ENCODE measurements around the gene ABLIM2. TPM values are rescaled to one million over a fixed set of nuclear protein-coding genes. Genes with fewer than 3 reads are reported as not detected.

The ABLIM2 gene
- total RNA-seq, 4 donors from 2014 or later: 177 to 281 (median 244) TPM

DNA sequence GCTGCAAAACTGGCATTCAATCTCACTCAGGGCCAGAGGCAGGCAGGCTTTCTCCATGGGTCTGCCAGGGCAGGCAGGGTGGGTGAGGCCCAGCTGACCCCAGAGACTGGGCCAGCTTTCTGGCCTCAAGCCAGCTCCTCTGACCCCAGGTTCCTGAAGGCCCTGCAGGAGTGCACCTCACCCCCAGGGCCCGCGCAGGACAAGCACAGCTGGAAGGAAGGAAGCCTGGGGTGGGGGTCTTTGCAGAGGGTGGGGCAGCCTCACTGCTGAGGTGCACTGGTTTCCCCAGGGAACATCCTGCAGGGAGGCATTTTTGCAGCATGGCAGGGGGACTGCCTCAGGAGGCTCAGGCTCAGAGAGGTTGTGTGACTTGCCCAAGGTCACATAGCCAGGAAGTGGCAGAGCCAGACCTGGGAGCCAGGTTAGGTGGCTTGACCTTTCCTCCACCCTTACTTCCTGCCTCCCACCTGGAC lies 187.4 kb downstream of the ABLIM2 start:
- Histone ChIP-seq H3K36me3 (peaks cover 0 to 36% of the 10 kb centered on the region in 2 donors), H3K4me1 (peaks cover 0 to 21% of the 10 kb centered on the region in 2 donors), H3K27me3 (no peaks in the 10 kb centered on the region), H3K9me3 (no peaks in the 10 kb centered on the region), H3K4me3 (no peak overlapping the region), H3K27ac (no peak overlapping the region)
- in situ Hi-C loops (cut with MboI; ENCODE audit: low sequenced_read_pairs in 4 of 4): no loop called here
- intact Hi-C loops (cut with DNase I; ENCODE audit: low total_unique reads): no loop called here
- ATAC-seq (no peak), DNase-seq (no peak)
- TF ChIP-seq POLR2A (IDR thresholded peaks at IDR 0.05) (no peak), CTCF (IDR thresholded peaks at IDR 0.05 in 4 of 5, conservative IDR thresholded peaks at IDR 0.05 in 1 of 5) (no peak)

- Histone ChIP-seq H3K4me1 (peaks cover 0 to 25% of the 10 kb centered on the region in 2 donors), H3K36me3 (peaks cover 0 to 42% of the 10 kb centered on the region in 2 donors), H3K27ac (peak overlapping the region; percentile 9 to 39 (median 31)), H3K4me3 (no peak overlapping the region), H3K27me3 (no peaks in the 10 kb centered on the region), H3K9me3 (no peaks in the 10 kb centered on the region)
- DNase-seq (no peak), ATAC-seq (no peak)
- intact Hi-C loops (cut with DNase I; ENCODE audit: low total_unique reads) (no loop called here), in situ Hi-C loops (cut with MboI; ENCODE audit: low sequenced_read_pairs in 4 of 4) (no loop called here)
- no peak for TF ChIP-seq POLR2A (IDR thresholded peaks at IDR 0.05)
- no peak for TF ChIP-seq CTCF (IDR thresholded peaks at IDR 0.05 in 4 of 5, conservative IDR thresholded peaks at IDR 0.05 in 1 of 5)
These were observed 188.2 kb downstream of the ABLIM2 start for GRCh38 chr4:7970361-7970946.

- in situ Hi-C loops (cut with MboI; ENCODE audit: low sequenced_read_pairs in 4 of 4) (no loop called here), intact Hi-C loops (cut with DNase I; ENCODE audit: low total_unique reads) (no loop called here)
- Histone ChIP-seq H3K4me1 (peaks cover 0 to 25% of the 10 kb centered on the region in 2 donors), H3K9me3 (no peaks in the 10 kb centered on the region), H3K27me3 (no peaks in the 10 kb centered on the region), H3K36me3 (peaks cover 0 to 42% of the 10 kb centered on the region in 2 donors), H3K27ac (peak overlapping the region; percentile 27 to 50 (median 42)), H3K4me3 (no peak overlapping the region)
- DNase-seq: no peak
- no peak for ATAC-seq
- TF ChIP-seq CTCF (IDR thresholded peaks at IDR 0.05 in 4 of 5, conservative IDR thresholded peaks at IDR 0.05 in 1 of 5) (no peak), POLR2A (IDR thresholded peaks at IDR 0.05) (no peak)
These were observed 190.2 kb downstream of the ABLIM2 start for GRCh38 chr4:7968262-7968896.

DNA sequence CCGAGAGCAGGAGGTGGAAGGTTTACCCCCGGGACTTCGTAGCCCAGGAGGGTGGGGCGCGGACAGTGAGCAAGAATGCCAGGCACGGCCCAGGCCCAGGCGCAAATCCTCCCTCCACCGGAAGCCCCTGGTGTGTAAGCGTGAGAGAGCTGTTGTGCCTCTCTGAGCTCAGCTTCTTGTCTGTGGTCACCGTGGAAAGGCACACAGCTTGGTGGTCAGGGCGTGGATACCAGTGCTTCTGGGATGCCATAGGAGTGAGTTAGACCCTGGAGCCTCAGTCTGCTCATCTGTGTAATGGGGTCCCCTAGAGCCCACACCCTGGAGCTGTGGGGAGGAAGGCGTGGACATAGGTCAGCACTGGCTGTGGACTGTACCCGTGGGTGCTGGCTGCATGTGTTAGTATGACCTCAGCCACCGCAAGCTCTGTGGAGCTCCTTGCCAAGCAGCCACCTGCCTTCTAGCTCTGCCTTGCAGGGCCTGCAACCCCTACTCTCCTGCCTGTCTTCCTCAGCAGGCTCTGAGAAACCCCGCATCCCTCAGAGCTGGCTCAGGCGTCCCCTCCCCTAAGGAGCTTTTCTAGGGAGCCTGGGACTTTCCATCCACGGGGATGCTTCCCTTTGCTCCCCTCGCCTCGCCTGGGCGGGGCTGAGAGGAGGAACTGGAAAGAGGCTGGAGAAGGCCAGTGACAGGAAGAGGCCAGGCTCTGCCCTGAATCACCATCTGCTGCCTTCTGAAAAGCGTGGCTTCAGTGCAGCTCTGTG lies 190.9 kb downstream of the ABLIM2 start:
- DNase-seq: no peak
- ATAC-seq: peak; percentile 5 to 13
- in situ Hi-C loops (cut with MboI; ENCODE audit: low sequenced_read_pairs in 4 of 4) (no loop called here), intact Hi-C loops (cut with DNase I; ENCODE audit: low total_unique reads) (no loop called here)
- peaks cover 0 to 25% of the 10 kb centered on the region in 2 donors for H3K4me1 ChIP-seq
- no peak overlapping the region for H3K4me3 ChIP-seq
- H3K9me3 ChIP-seq: no peaks in the 10 kb centered on the region
- H3K27me3 ChIP-seq: no peaks in the 10 kb centered on the region
- H3K36me3 ChIP-seq: peaks cover 0 to 42% of the 10 kb centered on the region in 2 donors
- H3K27ac ChIP-seq: peak overlapping the region; percentile 27 to 50 (median 42)
- TF ChIP-seq POLR2A (IDR thresholded peaks at IDR 0.05) (no peak), CTCF (IDR thresholded peaks at IDR 0.05 in 4 of 5, conservative IDR thresholded peaks at IDR 0.05 in 1 of 5) (no peak)

Data from gastrocnemius medialis (tissue), 4 donors.